Measurements from ENCODE around the gene PHACTR3.

Gene PHACTR3

DNA sequence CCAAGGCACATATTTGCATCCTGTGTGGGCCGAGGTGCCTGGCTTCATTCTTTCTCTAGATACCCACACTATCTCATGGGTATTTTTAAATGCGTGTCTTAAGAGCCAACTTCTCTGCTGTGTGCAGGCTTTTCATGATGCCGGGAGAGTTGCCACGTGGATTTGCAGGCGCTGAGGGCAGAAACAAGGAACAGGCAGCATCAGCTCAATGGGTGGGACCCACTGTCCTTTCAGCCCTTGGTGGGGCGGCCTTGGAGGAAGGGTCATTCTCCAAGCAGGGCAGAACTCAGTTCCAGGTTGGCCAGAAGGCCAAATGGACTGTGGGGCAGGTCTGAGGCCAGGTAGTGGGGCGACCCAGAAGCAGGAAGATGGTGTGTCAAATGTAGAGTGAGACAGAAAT is 84.7 kb downstream of the PHACTR3 start:
- no peak for ATAC-seq (ENCODE audit: low read depth)
- H3K27me3 ChIP-seq (ENCODE audit: insufficient read depth, poor library complexity, severe bottlenecking) = peaks cover 75% of the 10 kb centered on the region
- H3K27ac ChIP-seq (ENCODE audit: poor library complexity, severe bottlenecking) = no peak overlapping the region

GRCh38 chr20:59690101-59690500 is 85.8 kb downstream of the PHACTR3 start:
- Histone ChIP-seq H3K4me3 (ENCODE audit: severe bottlenecking) (no peak overlapping the region), H3K4me1 (ENCODE audit: insufficient read depth, poor library complexity, severe bottlenecking) (no peaks in the 10 kb centered on the region), H3K9me3 (ENCODE audit: severe bottlenecking) (no peaks in the 10 kb centered on the region), H3K27ac (ENCODE audit: poor library complexity, severe bottlenecking) (no peak overlapping the region), H3K36me3 (ENCODE audit: low read depth) (no peaks in the 10 kb centered on the region), H3K27me3 (ENCODE audit: insufficient read depth, poor library complexity, severe bottlenecking) (peaks cover 78% of the 10 kb centered on the region)
- ATAC-seq (ENCODE audit: low read depth) = peak; percentile 11; the same call in 1 of the 3 replicates
- peak; percentile 60 for DNase-seq (ENCODE audit: low spot score)
- TF ChIP-seq, protein P1, sequence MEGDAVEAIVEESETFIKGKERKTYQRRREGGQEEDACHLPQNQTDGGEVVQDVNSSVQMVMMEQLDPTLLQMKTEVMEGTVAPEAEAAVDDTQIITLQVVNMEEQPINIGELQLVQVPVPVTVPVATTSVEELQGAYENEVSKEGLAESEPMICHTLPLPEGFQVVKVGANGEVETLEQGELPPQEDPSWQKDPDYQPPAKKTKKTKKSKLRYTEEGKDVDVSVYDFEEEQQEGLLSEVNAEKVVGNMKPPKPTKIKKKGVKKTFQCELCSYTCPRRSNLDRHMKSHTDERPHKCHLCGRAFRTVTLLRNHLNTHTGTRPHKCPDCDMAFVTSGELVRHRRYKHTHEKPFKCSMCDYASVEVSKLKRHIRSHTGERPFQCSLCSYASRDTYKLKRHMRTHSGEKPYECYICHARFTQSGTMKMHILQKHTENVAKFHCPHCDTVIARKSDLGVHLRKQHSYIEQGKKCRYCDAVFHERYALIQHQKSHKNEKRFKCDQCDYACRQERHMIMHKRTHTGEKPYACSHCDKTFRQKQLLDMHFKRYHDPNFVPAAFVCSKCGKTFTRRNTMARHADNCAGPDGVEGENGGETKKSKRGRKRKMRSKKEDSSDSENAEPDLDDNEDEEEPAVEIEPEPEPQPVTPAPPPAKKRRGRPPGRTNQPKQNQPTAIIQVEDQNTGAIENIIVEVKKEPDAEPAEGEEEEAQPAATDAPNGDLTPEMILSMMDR (IDR thresholded peaks at IDR 0.05; ENCODE audit: poor library complexity, severe bottlenecking) = no peak

More for the DNA sequence above, 84.7 kb downstream of the PHACTR3 start:
- Histone ChIP-seq H3K9me3 (ENCODE audit: severe bottlenecking) (no peaks in the 10 kb centered on the region), H3K4me1 (ENCODE audit: insufficient read depth, poor library complexity, severe bottlenecking) (no peaks in the 10 kb centered on the region), H3K36me3 (ENCODE audit: low read depth) (no peaks in the 10 kb centered on the region), H3K4me3 (ENCODE audit: severe bottlenecking) (no peak overlapping the region)
- peak; percentile 59 for DNase-seq (ENCODE audit: low spot score)
- TF ChIP-seq, protein P1 (IDR thresholded peaks at IDR 0.05; ENCODE audit: poor library complexity, severe bottlenecking) = no peak

GRCh38 chr20:59690976-59691375 is 86.6 kb downstream of the PHACTR3 start:
- TF ChIP-seq, protein P1 (IDR thresholded peaks at IDR 0.05; ENCODE audit: poor library complexity, severe bottlenecking) = no peak
- H3K4me1 ChIP-seq (ENCODE audit: insufficient read depth, poor library complexity, severe bottlenecking) = no peaks in the 10 kb centered on the region
- DNase-seq (ENCODE audit: low spot score) (no peak), ATAC-seq (ENCODE audit: low read depth) (no peak)
- H3K27me3 ChIP-seq (ENCODE audit: insufficient read depth, poor library complexity, severe bottlenecking) = peaks cover 87% of the 10 kb centered on the region
- no peaks in the 10 kb centered on the region for H3K9me3 ChIP-seq (ENCODE audit: severe bottlenecking)
- H3K36me3 ChIP-seq (ENCODE audit: low read depth) = no peaks in the 10 kb centered on the region
- no peak overlapping the region for H3K27ac ChIP-seq (ENCODE audit: poor library complexity, severe bottlenecking)
- no peak overlapping the region for H3K4me3 ChIP-seq (ENCODE audit: severe bottlenecking)

DNA sequence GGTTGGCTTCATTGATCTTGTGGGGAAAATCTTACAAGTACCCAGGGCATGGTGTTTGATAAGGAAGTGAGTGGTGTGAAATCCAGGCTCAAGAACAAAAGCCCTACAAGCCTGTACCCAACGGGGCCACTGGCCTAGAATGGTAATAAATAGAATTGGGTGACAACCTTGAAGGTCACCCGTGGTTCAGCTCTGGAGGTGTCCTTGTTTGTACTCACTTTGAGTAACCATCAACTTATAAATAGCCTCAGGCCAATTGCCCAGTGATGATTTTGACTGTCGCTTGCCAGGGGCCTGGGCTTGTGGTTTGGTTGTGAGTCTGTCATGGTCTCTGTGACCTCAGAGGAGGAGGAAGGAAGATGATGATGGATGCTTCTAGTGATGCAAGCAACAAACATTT is 87.8 kb downstream of the PHACTR3 start:
- TF ChIP-seq, protein P1 (IDR thresholded peaks at IDR 0.05; ENCODE audit: poor library complexity, severe bottlenecking) = no peak
- H3K4me3 ChIP-seq (ENCODE audit: severe bottlenecking) = no peak overlapping the region
- no peaks in the 10 kb centered on the region for H3K4me1 ChIP-seq (ENCODE audit: insufficient read depth, poor library complexity, severe bottlenecking)
- peaks cover 98% of the 10 kb centered on the region for H3K27me3 ChIP-seq (ENCODE audit: insufficient read depth, poor library complexity, severe bottlenecking)
- ATAC-seq (ENCODE audit: low read depth) (no peak), DNase-seq (ENCODE audit: low spot score) (peak; percentile 57)
- no peaks in the 10 kb centered on the region for H3K9me3 ChIP-seq (ENCODE audit: severe bottlenecking)
- H3K36me3 ChIP-seq (ENCODE audit: low read depth) = no peaks in the 10 kb centered on the region
- H3K27ac ChIP-seq (ENCODE audit: poor library complexity, severe bottlenecking) = no peak overlapping the region

- H3K4me3 ChIP-seq (ENCODE audit: severe bottlenecking) = no peak overlapping the region
- no peaks in the 10 kb centered on the region for H3K4me1 ChIP-seq (ENCODE audit: insufficient read depth, poor library complexity, severe bottlenecking)
- DNase-seq (ENCODE audit: low spot score) (peak; percentile 46), ATAC-seq (ENCODE audit: low read depth) (no peak)
- TF ChIP-seq, protein P1 (IDR thresholded peaks at IDR 0.05; ENCODE audit: poor library complexity, severe bottlenecking) = no peak
- no peak overlapping the region for H3K27ac ChIP-seq (ENCODE audit: poor library complexity, severe bottlenecking)
- no peaks in the 10 kb centered on the region for H3K9me3 ChIP-seq (ENCODE audit: severe bottlenecking)
- peaks cover 99% of the 10 kb centered on the region for H3K27me3 ChIP-seq (ENCODE audit: insufficient read depth, poor library complexity, severe bottlenecking)
- H3K36me3 ChIP-seq (ENCODE audit: low read depth) = no peaks in the 10 kb centered on the region
These were observed 89.2 kb downstream of the PHACTR3 start for GRCh38 chr20:59693587-59693986.
